NCI-H1694 (cell line): Measurements from ENCODE around the gene CCPG1.

ENCODE experiments used
- DNase-seq: peaks from one replicate; lab custom pipeline; 2025; lab: John Stamatoyannopoulos, UW

CCPG1 gene

DNA sequence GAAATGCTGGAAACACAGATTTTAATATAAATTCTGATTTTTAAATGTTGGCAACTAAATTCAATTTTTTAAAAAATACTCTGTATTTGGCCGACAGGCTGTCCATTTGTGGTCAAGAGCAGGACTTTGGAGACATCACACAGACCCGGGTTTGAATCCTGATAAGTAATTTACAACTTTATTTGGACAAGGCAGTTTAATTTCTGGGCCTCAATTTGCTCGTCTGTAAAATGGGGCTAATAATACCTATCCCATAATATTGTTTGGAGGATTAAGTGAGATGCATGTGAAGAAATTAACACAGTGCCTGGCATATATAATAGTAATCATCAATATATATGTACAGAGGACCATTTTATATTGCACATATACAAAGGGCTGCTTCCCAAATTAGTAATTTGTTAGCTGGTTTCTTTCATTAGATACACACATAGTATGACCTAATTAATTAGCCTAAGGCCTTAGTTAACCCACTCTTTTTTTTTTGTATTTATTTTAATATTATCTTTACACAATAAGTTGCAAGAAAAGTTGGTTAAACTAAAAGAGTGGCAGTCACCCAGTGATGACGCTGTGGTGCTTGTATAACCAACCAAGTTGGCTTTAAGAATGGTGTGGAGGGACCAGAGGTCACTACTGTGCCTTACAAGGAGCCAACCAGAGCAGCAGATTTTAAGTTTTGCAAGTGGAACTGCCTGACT, 88.5 kb downstream of the CCPG1 start:
- no peak for DNase-seq

DNA sequence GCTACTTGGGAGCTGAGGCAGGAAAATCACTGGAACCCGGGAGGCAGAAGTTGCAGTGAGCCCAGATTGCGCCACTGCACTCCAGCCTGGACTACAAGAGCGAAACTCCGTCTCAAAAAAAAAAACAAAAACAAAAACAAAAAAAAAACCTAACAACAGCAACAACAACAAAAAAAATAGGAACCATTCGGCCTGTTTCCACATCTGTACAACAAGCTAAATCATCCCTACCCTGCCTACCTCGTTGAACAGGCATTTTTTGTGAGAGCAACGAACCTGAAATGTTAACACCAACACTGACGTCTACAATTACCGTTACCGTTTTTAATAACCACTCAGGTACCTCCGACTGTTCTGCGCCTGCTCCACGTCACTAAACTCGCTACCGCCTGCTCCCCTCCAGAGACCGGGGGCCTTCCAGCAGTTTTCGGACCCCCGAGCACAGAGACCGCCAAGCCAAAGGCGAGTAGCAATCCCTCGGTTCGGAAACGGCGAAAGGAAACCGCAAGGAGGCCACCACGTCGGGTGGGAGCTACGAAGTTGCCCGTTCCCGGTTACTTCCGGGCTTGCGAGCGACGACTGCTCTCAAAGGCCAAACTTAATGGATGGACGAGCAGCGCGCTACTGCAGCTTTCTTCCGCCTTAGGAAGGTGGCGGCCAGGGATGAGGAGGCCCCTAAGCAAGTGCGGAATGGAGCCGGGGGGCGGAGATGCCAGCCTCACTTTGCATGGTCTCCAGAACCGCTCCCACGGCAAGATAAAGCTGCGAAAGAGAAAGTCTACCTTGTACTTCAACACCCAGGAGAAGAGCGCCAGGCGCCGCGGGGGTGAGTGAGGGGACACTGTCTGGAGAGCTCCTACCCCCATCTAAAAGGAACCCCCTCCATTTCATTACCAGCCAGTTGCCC, 89.3 kb downstream of the CCPG1 start, which contains the start of the genes PIGB and PIGBOS1:
Gene PIGB, plus strand, starts transcription at position 635 of the 907 bp plus-strand sequence. Its CDS starts 29 bp downstream, at position 664.
Gene PIGBOS1, minus strand, starts transcription at position 536 of the 907 bp plus-strand sequence. CDS start 1,331 bp downstream, outside the sequence.
- DNase-seq, result peak; percentile 47
